ENCODE measurements around the gene APOBEC4. TPM values are rescaled to one million over a fixed set of nuclear protein-coding genes. Genes with fewer than 3 reads are reported as not detected.

The APOBEC4 gene
- total and polyA plus RNA-seq, 2 of the 13 experiments (the other 11 are each of a cell fraction or from before 2014, with no cell fraction given): not detected

GRCh38 chr1:183633676-183634343 is 19.3 kb downstream of the APOBEC4 start:
- FAIRE-seq (peak; percentile 79), DNase-seq (ENCODE audit: low spot score) (peak; percentile 89), ATAC-seq (peak; percentile 52)
- Histone ChIP-seq H3K9me3 (ENCODE audit: low read length) (no peaks in the 10 kb centered on the region), H3K4me1 (ENCODE audit: insufficient read depth, low read length) (peaks cover 56% of the 10 kb centered on the region), H2AFZ (ENCODE audit: low read length) (no peak overlapping the region), H3K9ac (ENCODE audit: insufficient read depth, low read depth, low read length) (peak overlapping the region; percentile 50), H3K4me3 (replicated peaks in 1 of 3; ENCODE audit: insufficient read depth in 1 of 3, low read depth in 2 of 3, low read length in 3 of 3) (peak overlapping the region; percentile 89 to 97 (median 91); a peak in 5 of 6 replicates), H3K36me3 (replicated peaks in 1 of 2; ENCODE audit: control insufficient read depth in 1 of 2, insufficient read depth in 2 of 2, low read length in 2 of 2) (peaks cover 3 to 15% of the 10 kb centered on the region in 2 experiments), H3K27me3 (ENCODE audit: control insufficient read depth in 1 of 2, insufficient read depth in 2 of 2, low read length in 2 of 2) (no peaks in the 10 kb centered on the region; a peak in 1 of 5 replicates), H3K27ac (ENCODE audit: extremely low read length, insufficient read depth, low read length) (peak overlapping the region; percentile 84), H3K79me2 (ENCODE audit: insufficient read depth, low read length) (peaks cover 43% of the 10 kb centered on the region), H4K20me1 (ENCODE audit: insufficient read depth, low read length) (peaks cover 2% of the 10 kb centered on the region; the same call in 1 of the 2 replicates), H3K4me2 (ENCODE audit: low read depth, low read length) (peak overlapping the region; percentile 70)
- in situ Hi-C loops (cut with HindIII; ENCODE audit: extremely low pct_ligation_motif_present, low pct_unique_long_range_greater_than_20kb): no loop called here
- POLR2A ChIA-PET: no interaction called here
- intact Hi-C loops (cut with micrococcal nuclease; ENCODE audit: unreplicated experiment): loop anchor here (10.0 kb wide), 1 partner anchor 51 kb away; no protein-coding TSS in a partner anchor
- no TSS peak for BruUV-seq (replicated peaks)
- CTCF ChIA-PET (ENCODE audit: low intra/inter-chr PET ratio, low total read pairs): interaction anchor here (1.2 kb wide), 1 partner anchor 282 kb away, joined by 3 read pairs; no protein-coding TSS in a partner anchor
- WGBS (ENCODE audit: low lambda C conversion rate): 0% methylated on average over 1 of the region's 1 CpG
- no peak for TF ChIP-seq STAG1 (CRISPR knock-in tag; IDR thresholded peaks at IDR 0.05)
- TF ChIP-seq GPBP1L1 (CRISPR knock-in tag; IDR thresholded peaks at IDR 0.05): no peak
- no peak for TF ChIP-seq ZNF33B (CRISPR knock-in tag; IDR thresholded peaks at IDR 0.05)
- no peak for TF ChIP-seq DR1 (CRISPR knock-in tag; IDR thresholded peaks at IDR 0.05)
- TF ChIP-seq DRAP1 (CRISPR knock-in tag; IDR thresholded peaks at IDR 0.05): peak; percentile 63; the same call in 1 of the 2 replicates
- peak; percentile 25; the same call in 1 of the 2 replicates for TF ChIP-seq ZMYM4 (CRISPR knock-in tag; IDR thresholded peaks at IDR 0.05)
- TF ChIP-seq ZNF230 (CRISPR knock-in tag; IDR thresholded peaks at IDR 0.05): no peak
- TF ChIP-seq MLX (CRISPR knock-in tag; IDR thresholded peaks at IDR 0.05): no peak
- 0 out of 2 replicates have a peak, but pooled peaks have one; percentile 26 for TF ChIP-seq CTCF (CRISPR knock-in tag; IDR thresholded peaks at IDR 0.05)
- TF ChIP-seq SAP130 (CRISPR knock-in tag; IDR thresholded peaks at IDR 0.05; ENCODE audit: low read depth): peak; percentile 67
- TF ChIP-seq ATF1 (CRISPR knock-in tag; IDR thresholded peaks at IDR 0.05): no peak
- no peak for TF ChIP-seq TAF15 (IDR thresholded peaks at IDR 0.05; ENCODE audit: low read depth, low read length, poor library complexity, severe bottlenecking)
- TF ChIP-seq ZNF660 (CRISPR knock-in tag; IDR thresholded peaks at IDR 0.05; ENCODE audit: borderline replicate concordance, low read depth): no peak
- TF ChIP-seq AGO1 (IDR thresholded peaks at IDR 0.05; ENCODE audit: low read depth, low read length, poor library complexity, severe bottlenecking): no peak
- no peak for TF ChIP-seq PITX1 (CRISPR knock-in tag; IDR thresholded peaks at IDR 0.05)
- TF ChIP-seq SAFB2 (CRISPR knock-in tag; IDR thresholded peaks at IDR 0.05; ENCODE audit: borderline replicate concordance, low read depth): no peak
- TF ChIP-seq ZNF496 (CRISPR knock-in tag; IDR thresholded peaks at IDR 0.05; ENCODE audit: insufficient replicate concordance): no peak
- TF ChIP-seq TCF7 (IDR thresholded peaks at IDR 0.05; ENCODE audit: low read depth): no peak
- TF ChIP-seq ARNT (IDR thresholded peaks at IDR 0.05): no peak
